ENCODE measurements around the gene CCDC150.

The CCDC150 gene

GRCh38 chr2:196618661-196619060, 20.9 kb upstream of the CCDC150 start:
- in situ Hi-C loops (cut with HindIII; ENCODE audit: low sequenced_read_pairs), result no loop called here

GRCh38 chr2:196630531-196630930, 9.0 kb upstream of the CCDC150 start:
- in situ Hi-C loops (cut with HindIII; ENCODE audit: low sequenced_read_pairs), result no loop called here

More at GRCh38 chr2:196618661-196619060, 20.9 kb upstream of the CCDC150 start:
- no peak overlapping the region for H3K4me3 ChIP-seq (ENCODE audit: low read depth, low read length)
- TF ChIP-seq CTCF (IDR thresholded peaks at IDR 0.05; ENCODE audit: low read depth, low read length, missing control alignments), result no peak
- no peak for DNase-seq (ENCODE audit: low read depth)

GRCh38 chr2:196635156-196635555, 4.4 kb upstream of the CCDC150 start:
- in situ Hi-C loops (cut with HindIII; ENCODE audit: low sequenced_read_pairs), result no loop called here
- DNase-seq (ENCODE audit: low read depth), result no peak
- no peak overlapping the region for H3K4me3 ChIP-seq (ENCODE audit: low read depth, low read length)
- no peak for TF ChIP-seq CTCF (IDR thresholded peaks at IDR 0.05; ENCODE audit: low read depth, low read length, missing control alignments)

More at GRCh38 chr2:196630531-196630930, 9.0 kb upstream of the CCDC150 start:
- no peak for TF ChIP-seq CTCF (IDR thresholded peaks at IDR 0.05; ENCODE audit: low read depth, low read length, missing control alignments)
- DNase-seq (ENCODE audit: low read depth), result no peak
- H3K4me3 ChIP-seq (ENCODE audit: low read depth, low read length), result no peak overlapping the region

- no peak overlapping the region for H3K4me3 ChIP-seq (ENCODE audit: low read depth, low read length)
- in situ Hi-C loops (cut with HindIII; ENCODE audit: low sequenced_read_pairs), result no loop called here
- no peak for DNase-seq (ENCODE audit: low read depth)
- no peak for TF ChIP-seq CTCF (IDR thresholded peaks at IDR 0.05; ENCODE audit: low read depth, low read length, missing control alignments)
Measured at GRCh38 chr2:196638765-196639164, 750 bp upstream of the CCDC150 start.

GRCh38 chr2:196640031-196640548, 575 bp downstream of the CCDC150 start:
- in situ Hi-C loops (cut with HindIII; ENCODE audit: low sequenced_read_pairs), result no loop called here
- no peak for TF ChIP-seq CTCF (IDR thresholded peaks at IDR 0.05; ENCODE audit: low read depth, low read length, missing control alignments)
- no peak for DNase-seq (ENCODE audit: low read depth)
- H3K4me3 ChIP-seq (ENCODE audit: low read depth, low read length), result peak overlapping the region; percentile 66

- in situ Hi-C loops (cut with HindIII; ENCODE audit: low sequenced_read_pairs), result no loop called here
- no peak for DNase-seq (ENCODE audit: low read depth)
- no peak overlapping the region for H3K4me3 ChIP-seq (ENCODE audit: low read depth, low read length)
- no peak for TF ChIP-seq CTCF (IDR thresholded peaks at IDR 0.05; ENCODE audit: low read depth, low read length, missing control alignments)
Measured at GRCh38 chr2:196649202-196649601, 9.7 kb downstream of the CCDC150 start.

All from astrocyte of the cerebellum (primary cell).